Measurements from ENCODE around the gene GTF2IRD1. TPM values are rescaled to one million over a fixed set of nuclear protein-coding genes. Genes with fewer than 3 reads are reported as not detected.

GTF2IRD1 gene
- total and polyA plus RNA-seq, 2 donors (not counting 1 experiment from before 2014, with no cell fraction given), result 7.8 to 14.7 TPM

Other genes starting within 250 kb of the GTF2IRD1 start
- 0.26 and 0.50 TPM in 2 replicates for gene LAT2, start 243.9 kb upstream of the GTF2IRD1 start, total RNA-seq
- gene LAT2, start 243.9 kb upstream of the GTF2IRD1 start, polyA plus RNA-seq, result 0.34 and 0.36 TPM in 2 replicates
- gene RFC2, start 199.5 kb upstream of the GTF2IRD1 start, total RNA-seq, result 9.9 and 11.8 TPM in 2 replicates
- gene RFC2, start 199.5 kb upstream of the GTF2IRD1 start, polyA plus RNA-seq, result 19.6 and 33.2 TPM in 2 replicates
- 58.3 and 77.8 TPM in 2 replicates for gene CLIP2, start 164.5 kb upstream of the GTF2IRD1 start, total RNA-seq
- gene CLIP2, start 164.5 kb upstream of the GTF2IRD1 start, polyA plus RNA-seq, result 9.6 and 13.1 TPM in 2 replicates
- 82.7 and 105 TPM in 2 replicates for gene GTF2I, start 203.8 kb downstream of the GTF2IRD1 start, total RNA-seq
- 79.3 and 81.3 TPM in 2 replicates for gene GTF2I, start 203.8 kb downstream of the GTF2IRD1 start, polyA plus RNA-seq